GM21717 (cell line): ENCODE measurements around the gene GPC6.
A peak's percentile ranks its signal among the peaks of the same experiment; 100 is the strongest.

Experiments used
- ATAC-seq: cut with Tn5 transposase; IDR thresholded peaks from one replicate; pipeline ENCODE4 v1.9.1; 2021; ENCODE audit warnings: mild to moderate bottlenecking, moderate library complexity; ENCODE audit not compliant: unreplicated experiment

GPC6 gene

DNA sequence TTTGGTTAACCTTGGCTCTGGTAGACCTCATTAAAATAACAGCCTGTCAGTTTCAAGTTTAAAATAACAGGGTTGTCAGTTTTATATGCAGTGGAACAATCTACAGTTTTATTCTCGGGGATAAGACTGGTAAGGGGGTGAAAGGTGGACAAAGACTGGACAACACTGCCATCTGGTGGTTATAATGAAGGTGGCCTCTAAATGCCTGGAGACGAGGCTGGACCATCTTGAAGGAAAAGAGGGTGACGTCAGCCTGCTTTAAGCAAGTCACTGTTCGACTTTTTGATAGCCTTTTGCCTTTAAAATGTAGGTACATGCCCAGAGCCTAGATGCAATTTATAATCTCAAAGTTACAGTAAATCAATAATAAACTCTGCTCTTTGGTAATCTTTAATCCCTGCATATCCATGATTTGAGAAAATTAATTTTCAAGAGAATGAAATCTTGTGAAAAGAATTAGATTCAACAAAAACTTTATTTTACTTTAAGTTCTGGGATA is 1135.9 kb downstream of the GPC6 start:
- ATAC-seq: peak; percentile 99

- ATAC-seq: no peak
Observed at GRCh38 chr13:94366677-94367076, 1140.1 kb downstream of the GPC6 start.

- no peak for ATAC-seq
Observed at GRCh38 chr13:94369972-94370436, 1143.4 kb downstream of the GPC6 start.

- ATAC-seq: no peak
Observed at GRCh38 chr13:94371855-94372254, 1145.2 kb downstream of the GPC6 start.

- no peak for ATAC-seq
Observed at GRCh38 chr13:94382517-94382916, 1155.9 kb downstream of the GPC6 start.

DNA sequence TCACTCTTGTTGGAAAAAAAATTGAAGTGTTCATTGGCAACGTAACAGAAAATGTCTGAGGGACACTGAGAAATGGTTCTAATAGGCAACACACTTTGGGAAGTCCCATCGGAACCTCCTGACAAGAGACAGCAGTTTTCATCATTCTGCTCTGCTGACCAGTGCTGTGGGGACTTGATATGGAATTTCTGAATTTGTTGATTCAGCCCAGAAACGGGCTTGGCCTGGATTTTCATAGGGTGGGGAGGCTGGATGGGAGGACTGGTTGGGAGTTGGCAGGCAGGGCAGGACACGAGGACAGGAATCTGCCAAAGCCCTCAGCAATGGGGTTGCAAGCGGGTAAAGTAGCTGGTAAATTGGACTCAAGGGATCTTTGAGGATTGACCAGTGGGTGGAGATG is 1156.4 kb downstream of the GPC6 start:
- ATAC-seq: no peak

GRCh38 chr13:94384231-94384905 is 1157.8 kb downstream of the GPC6 start:
- ATAC-seq: no peak

DNA sequence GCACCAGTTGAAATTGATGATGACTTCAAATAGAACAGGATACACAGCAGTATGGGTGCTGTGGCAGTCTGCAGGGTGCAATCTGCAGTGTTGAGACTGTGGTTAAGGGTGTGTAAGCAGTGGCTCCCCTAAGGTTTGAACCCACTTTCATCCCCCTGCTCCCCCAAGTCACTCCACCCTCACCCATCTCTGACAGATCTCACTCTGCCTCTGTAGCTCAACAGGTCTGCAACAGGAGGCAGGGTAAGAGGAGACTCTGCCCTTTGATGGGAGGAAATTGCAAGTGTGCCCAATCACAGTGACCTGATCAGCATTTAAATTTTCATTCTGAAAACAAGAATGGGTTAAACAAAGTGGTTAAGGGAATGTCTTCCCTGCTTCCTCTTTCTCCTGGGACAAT is 1160.4 kb downstream of the GPC6 start:
- no peak for ATAC-seq

- ATAC-seq: no peak
Observed at GRCh38 chr13:94389604-94390351, 1163.2 kb downstream of the GPC6 start.

DNA sequence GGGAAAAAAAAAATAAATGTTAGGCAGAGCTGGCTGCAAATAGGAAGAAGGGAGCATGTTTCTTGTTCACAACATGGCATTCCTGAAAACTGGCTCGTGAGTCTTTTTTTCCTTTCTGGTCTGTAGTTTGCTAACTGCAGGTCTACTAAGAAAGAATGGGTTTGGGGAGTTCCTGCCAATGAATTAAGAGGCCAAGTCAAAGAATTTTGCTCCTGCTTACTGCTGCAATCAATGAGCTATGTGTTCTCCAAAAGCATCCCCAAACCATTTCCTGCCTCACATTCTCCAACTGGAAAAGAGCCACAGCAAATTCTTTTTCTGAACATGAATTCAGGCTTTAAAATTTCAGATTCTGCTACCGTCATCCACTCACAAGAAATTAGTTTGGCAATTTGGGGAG is 1164.3 kb downstream of the GPC6 start:
- no peak for ATAC-seq

DNA sequence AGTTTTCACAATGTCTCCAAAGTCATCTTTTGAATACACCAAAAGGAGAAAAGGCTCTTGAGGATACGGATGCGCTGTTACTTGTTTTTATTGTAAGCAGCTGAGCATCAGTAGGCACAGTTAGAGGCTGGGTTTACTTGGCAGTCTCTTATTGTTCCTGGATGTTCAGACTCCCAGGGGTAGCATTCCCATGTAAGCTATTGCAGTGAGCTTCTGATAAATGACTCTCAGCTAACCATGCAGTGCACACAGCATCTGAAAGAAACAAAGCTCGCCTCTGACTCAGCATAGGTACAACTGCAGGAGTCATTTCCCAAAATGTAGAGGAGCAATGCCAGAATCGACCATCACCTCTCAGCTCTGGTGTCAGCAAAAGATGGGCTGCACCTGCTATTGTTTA is 1168.1 kb downstream of the GPC6 start:
- ATAC-seq: no peak

DNA sequence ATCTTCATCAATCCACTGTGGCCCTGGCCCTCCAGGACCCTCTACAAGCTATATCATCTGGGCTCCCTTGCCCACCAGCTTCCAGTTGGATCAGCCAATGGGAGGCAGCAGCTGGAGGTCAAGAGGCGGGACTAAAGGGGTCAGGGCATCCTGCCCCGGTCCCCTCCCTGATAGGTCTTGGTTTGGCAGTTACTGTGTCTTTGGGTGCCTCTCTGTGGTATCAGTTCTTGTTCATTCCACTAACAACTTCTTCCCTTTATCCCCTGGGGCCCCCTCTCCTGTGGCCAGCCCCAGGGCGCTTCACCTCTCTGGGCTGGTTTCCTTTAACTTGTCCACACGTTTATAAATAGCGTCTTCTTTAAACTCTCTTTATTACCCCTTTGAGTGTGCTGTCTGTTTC is 1169.3 kb downstream of the GPC6 start:
- ATAC-seq: no peak

GRCh38 chr13:94399812-94400211 is 1173.2 kb downstream of the GPC6 start:
- no peak for ATAC-seq

GRCh38 chr13:94400874-94401273 is 1174.3 kb downstream of the GPC6 start:
- no peak for ATAC-seq

- no peak for ATAC-seq
Observed at GRCh38 chr13:94408314-94409036, 1181.9 kb downstream of the GPC6 start.

DNA sequence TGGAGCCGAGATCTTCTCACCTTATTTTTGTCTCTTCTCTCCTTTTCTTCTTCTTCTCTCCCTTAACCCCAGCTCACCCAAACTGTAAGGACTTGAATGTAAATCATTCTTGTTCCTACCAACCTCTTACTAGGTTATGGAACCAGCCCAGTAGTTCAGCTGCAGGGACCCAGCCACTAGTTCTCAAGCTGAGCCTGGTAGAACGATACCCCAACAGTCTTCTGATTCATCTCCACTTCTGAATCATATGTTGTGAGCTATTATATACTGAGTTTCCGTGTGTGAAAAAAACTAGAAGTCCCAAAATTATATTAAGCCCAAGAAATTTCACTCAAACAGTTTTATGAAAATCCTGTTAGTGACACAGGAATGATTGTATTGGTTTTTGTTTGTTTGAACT is 1185.1 kb downstream of the GPC6 start:
- no peak for ATAC-seq

DNA sequence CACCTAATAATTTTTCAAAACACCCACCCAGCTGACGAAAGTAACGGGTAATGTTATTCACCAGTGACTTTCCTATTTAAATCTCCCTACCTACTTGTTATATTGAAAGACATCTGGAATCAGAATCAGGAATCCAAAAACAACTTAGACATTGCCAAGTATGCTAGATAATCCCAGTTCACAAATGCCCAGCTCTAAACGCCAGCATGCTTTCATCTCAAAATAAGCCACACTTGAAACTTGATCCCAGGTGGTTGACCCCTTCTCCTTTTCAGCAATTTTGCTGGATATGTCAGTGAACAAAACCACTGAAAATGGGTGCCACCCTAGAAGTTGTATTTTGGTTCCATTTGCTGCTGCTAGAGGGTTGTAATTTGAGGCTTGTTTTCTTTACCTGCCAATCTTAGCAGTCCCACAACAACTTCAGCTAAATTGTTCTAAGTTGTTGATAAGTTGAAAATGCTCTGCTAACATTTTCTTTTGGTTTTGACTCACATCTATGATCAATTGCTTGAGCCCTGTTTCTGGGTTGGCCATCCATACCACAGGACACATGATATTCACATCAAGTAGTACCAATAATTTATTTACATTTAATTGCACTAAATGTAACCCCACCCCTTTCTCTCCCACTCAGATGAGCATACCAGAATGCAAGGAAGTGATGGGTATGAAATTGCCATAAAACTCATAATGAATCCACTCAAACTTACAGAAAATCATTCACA is 1186.4 kb downstream of the GPC6 start:
- no peak for ATAC-seq

- no peak for ATAC-seq
Observed at GRCh38 chr13:94413598-94413944, 1187.0 kb downstream of the GPC6 start.

GRCh38 chr13:94414141-94414540 is 1187.5 kb downstream of the GPC6 start:
- no peak for ATAC-seq

GRCh38 chr13:94414708-94415107 is 1188.1 kb downstream of the GPC6 start:
- ATAC-seq: no peak
